Activated CD4-positive, alpha-beta T cell treated with anti-CD3 and anti-CD28 coated beads for 1 hour (primary cell): ENCODE results near the gene INSYN2B.
"Not testable (repeated sequence)": the region's sequence is repeated elsewhere in the genome, so short reads cannot be mapped to it uniquely, and the experiment has no call there.

Source experiments
- DNase-seq: peaks from one replicate; pipeline ENCODE4 v3.0.0-alpha.2; 2020

INSYN2B gene

DNA sequence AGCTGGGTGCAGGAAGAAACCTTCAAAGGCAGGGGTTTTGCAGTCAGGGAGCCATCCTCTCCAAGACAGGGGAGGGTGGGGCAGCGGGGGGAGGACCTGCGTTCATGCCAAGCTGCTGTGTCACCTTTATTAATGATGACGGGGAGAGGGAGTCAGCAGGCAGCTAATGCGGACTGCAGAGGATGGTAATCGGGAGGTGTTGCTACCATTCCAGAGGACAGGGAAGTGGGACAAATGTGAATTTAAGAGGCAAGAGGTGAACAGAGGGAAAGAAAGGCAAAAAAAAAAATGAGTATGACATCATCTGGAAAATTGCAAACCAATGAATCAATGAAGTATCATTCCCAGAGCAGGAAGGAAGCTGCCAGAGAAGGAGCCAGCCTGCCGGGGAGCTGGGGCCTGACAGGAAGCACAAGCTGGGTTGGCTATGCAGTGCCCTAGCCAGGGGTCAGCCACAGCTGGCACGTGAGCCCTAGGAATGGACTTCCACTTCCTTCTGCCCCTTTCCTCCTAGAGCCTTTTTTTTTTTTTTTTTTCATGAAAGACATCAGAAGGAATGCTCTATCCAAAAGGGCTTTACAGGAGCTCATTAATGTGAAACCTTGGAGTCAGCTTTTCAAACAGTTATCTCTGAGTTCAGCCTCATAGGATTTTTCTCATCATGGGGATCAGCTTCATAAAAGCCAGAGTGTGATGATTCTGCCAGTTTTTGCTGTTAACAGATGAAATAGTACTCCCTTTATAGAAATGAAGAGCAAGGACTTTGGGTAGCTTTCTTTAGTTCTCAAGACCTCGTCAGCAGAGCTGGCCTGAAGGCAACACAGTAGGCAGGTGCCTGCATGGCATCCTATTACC lies 9.2 kb downstream of the INSYN2B start:
- no peak for DNase-seq

GRCh38 chr5:169970339-169970738 lies 10.0 kb downstream of the INSYN2B start:
- no peak for DNase-seq

DNA sequence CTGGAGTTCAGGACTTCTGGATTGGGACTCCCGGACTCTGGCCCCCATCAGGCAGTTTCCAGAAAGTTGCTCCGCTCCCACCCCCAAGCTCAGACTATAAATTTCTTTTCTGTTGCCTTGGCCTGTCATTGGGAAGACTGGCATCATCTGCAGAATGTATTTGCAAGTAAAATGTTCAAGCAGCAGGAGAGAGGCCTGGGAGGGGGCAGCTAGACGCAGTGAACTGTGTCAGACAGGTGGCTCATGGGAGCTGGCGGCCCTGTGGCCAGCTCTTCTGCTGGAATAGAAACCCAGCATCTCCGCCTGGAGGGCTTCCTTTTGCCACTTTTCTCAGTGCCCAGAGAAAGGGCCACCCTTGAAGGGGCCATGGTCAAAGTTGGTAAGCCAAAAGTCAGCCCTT lies 16.0 kb downstream of the INSYN2B start:
- DNase-seq = no peak

GRCh38 chr5:169960659-169961058 lies 19.6 kb downstream of the INSYN2B start:
- DNase-seq = no peak

GRCh38 chr5:169958278-169958677 lies 22.0 kb downstream of the INSYN2B start:
- DNase-seq = no peak

GRCh38 chr5:169956756-169957155 lies 23.5 kb downstream of the INSYN2B start:
- DNase-seq = no peak

GRCh38 chr5:169956126-169956525 lies 24.2 kb downstream of the INSYN2B start:
- DNase-seq = no peak

DNA sequence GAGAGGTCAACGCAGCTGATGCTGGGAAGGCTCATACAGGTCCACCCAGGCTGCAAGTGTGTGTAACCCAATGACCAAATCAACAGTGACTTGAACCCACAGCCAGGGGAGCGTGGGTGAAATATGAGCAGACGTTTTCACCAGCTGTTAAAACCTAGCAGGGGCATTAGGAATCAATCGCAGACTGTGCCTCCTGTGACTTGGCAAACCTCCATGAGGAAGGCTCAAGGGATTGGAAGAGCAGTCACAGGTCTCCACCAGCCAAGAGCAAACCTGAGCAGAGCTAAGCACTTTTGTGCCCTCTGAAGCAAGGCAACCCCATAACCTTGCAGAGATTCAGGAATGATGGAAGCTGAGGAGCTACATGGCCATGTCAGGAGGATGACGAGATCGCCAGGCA lies 25.5 kb downstream of the INSYN2B start:
- no peak for DNase-seq

GRCh38 chr5:169953196-169953595 lies 27.1 kb downstream of the INSYN2B start:
- DNase-seq = not testable (repeated sequence)

DNA sequence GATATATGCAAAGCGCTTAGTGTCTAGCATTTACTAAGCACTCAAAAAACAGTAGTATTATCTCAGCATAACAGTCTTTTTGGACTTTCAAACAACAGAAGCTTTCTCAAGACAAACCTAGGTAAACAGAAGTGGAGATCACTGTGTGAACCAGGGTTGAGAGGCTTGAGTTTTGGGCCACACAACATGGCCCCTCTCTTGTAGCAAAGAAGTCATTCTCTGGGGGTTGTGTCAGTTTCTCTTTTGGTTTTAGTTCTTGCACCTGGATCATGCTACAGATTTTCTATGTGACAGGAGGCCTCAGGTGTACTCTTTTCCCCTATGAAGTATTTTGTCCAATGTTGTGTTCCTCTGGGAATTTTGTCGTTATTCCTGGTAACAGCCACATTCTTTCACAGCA lies 30.0 kb downstream of the INSYN2B start:
- DNase-seq = no peak

GRCh38 chr5:169946743-169947295 lies 33.5 kb downstream of the INSYN2B start:
- DNase-seq = no peak

- DNase-seq = no peak
Measured at GRCh38 chr5:169945831-169946261, 34.4 kb downstream of the INSYN2B start.

- no peak for DNase-seq
Measured at GRCh38 chr5:169944922-169945680, 35.2 kb downstream of the INSYN2B start.

DNA sequence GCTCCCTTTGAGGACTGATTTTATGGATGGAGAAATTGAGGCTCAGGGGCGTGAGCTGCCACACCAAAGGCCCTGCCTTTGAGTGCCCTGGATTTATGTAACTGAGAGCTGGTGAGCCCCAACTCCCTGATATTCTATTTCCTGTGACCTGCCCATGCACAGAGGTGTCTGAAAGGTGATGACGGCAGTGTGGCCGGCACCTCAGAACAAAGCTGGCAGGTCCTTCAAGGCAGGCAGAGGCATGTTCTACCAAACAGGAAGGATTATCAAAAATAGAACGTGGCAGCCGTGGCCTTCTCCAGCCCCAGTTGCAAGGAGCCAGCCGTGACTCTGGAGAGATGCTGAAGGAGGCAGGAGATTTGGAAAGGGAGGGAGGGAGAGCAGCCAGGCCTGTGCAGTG lies 36.2 kb downstream of the INSYN2B start:
- DNase-seq = no peak

DNA sequence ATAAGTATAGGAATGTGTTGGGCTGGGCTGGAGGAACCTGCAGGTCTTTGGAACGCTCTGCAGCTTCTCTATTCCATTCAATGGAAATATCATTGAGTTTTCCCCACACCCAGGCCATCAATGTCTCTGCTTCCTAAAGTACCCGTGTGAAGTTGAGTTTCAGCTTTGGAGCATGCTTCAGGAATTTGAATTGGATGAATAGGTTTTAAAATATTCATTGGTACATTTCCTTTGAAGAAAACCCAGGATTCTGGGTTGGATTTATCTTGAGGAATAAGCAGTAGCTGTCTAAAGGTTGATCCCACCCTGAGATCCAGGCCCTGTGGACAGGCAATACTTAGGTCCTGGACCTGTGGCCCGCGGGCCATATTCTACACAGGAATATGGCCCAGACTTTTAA lies 37.3 kb downstream of the INSYN2B start:
- no peak for DNase-seq

DNA sequence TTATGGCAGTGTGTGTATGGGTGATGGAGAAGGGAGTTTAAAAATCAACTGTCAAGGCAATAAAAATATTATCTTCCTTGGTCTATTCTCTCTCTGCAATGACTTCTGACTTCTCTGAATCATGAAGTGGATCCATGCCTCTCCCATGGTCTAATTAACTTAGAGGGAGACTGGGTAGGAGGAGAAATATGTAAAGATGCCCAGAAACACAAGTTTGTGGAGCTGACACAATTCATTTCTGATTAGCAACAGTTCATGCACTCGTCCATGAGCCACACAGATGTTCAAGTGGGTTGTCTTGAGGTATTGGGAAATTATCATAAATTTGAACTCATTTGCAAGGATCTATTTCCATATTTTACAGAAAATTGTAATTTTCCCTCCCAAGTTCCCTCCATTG lies 38.1 kb downstream of the INSYN2B start:
- DNase-seq = no peak

GRCh38 chr5:169941542-169941941 lies 38.8 kb downstream of the INSYN2B start:
- DNase-seq = no peak

GRCh38 chr5:169939731-169940130 lies 40.6 kb downstream of the INSYN2B start:
- no peak for DNase-seq

DNA sequence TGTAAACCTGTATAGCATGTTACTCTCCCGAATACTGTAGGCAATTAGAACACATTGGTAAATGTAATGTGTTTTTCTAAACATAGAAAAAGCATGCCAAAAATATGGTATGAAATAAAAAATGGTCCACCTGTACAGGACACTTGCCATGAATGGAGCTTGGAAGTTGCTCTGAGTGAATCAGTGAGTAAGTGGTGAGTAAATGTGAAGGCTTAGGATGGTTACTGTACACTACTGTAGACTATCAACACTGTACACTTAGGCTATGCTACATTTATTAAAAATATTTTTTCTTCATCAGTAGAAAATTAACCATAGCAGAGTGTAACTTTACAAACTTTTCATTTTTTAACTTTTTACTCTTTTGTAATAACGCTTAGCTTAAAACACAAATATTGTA lies 41.9 kb downstream of the INSYN2B start:
- DNase-seq = no peak

GRCh38 chr5:169935762-169936161 lies 44.5 kb downstream of the INSYN2B start:
- no peak for DNase-seq

DNA sequence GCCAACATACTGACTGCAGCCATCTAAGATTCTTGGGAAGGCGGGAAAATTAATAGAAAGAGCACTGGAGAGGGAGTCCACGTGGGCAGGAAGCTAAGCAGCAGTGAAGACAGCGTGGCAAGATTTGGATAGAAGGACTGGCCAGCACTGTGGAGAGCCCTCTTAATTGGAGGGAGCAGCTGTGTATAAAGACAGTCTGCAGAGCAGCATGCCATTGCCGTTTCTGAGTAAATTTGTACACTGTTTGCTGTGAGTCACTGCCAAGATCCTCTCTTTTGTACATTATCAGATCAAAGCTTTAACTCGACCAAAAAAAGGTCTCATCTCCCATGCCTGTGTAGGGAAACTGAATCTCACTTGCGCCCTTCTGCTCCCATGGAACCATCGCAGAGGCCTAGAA lies 45.3 kb downstream of the INSYN2B start:
- no peak for DNase-seq

GRCh38 chr5:169933616-169934015 lies 46.7 kb downstream of the INSYN2B start:
- DNase-seq = no peak

GRCh38 chr5:169933127-169933526 lies 47.2 kb downstream of the INSYN2B start:
- DNase-seq = no peak

DNA sequence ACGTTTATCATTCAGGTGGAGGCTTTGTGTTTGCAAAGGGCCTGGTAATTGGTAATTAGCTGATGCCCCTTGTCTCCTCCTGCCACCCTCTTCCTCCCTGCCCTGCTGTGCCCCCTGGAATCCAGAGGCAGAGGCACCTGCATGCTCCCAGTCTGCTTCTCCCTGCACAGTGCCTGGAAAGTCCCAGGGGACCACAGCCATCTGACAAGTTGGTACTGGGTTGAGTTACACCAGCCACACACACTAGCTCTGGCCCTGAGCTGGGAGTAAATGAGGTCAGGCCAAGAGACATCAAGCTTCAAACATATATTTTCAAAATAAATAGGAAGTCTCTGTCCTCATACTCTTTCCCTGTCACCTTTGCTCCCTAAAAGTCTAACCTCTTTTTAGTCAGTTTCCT lies 56.3 kb downstream of the INSYN2B start:
- no peak for DNase-seq
